22Rv1 (cell line): ENCODE results near the gene COX19.
"Not testable (repeated sequence)": the region's sequence is repeated elsewhere in the genome, so short reads cannot be mapped to it uniquely, and the experiment has no call there.

Source experiments
- CTCF ChIP-seq: fragments of 450-650 bp; IDR thresholded peaks from 2 replicates; pipeline ENCODE4 v1.5.1; 2017; ENCODE audit warnings: mild to moderate bottlenecking
- ZFX ChIP-seq: fragments of 450-650 bp; IDR thresholded peaks from 2 replicates; pipeline ENCODE4 v1.6.1; 2017; ENCODE audit warnings: antibody characterized with exemption, borderline replicate concordance

- TF ChIP-seq ZFX, CTCF: not testable (repeated sequence)
These were observed 26.7 kb upstream of the COX19 start for GRCh38 chr7:1002026-1002425.
